OCI-LY7 (cell line): ENCODE measurements around the gene USF2. TPM values are rescaled to one million over a fixed set of nuclear protein-coding genes. Genes with fewer than 3 reads are reported as not detected.

Source experiments
- BruUV-seq: library from RNA; stranded (reverse); fragments of 400-500 nt; replicated peaks from 2 replicates; lab custom pipeline; 2021; lab: Mats Ljungman, UMichigan
- CTCF ChIA-PET: fragments of 300-600 bp; sonication (Branson Sonifier 250); formaldehyde crosslinking; loops from one replicate; lab custom pipeline; 2022; ENCODE audit warnings: antibody characterized with exemption; ENCODE audit not compliant: unreplicated experiment; lab: Charles Lee
- POLR2A ChIA-PET: fragments of 300-600 bp; sonication (Branson Sonifier 250); formaldehyde crosslinking; loops from one replicate; lab custom pipeline; 2022; ENCODE audit warnings: antibody characterized with exemption; lab: Charles Lee
- DNase-seq: peaks from one replicate; pipeline ENCODE4 v3.0.0-alpha.2; 2015; ENCODE audit warnings: low spot score
- H2AFZ ChIP-seq: fragments of 200-600 bp; sonication (generic), shearing (Covaris generic); 2 replicates; pipeline ENCODE4 v1.6.1; 2014; ENCODE audit warnings: mild to moderate bottlenecking, antibody characterized with exemption, low read length, moderate library complexity
- H3K27ac ChIP-seq: fragments of 200-600 bp; sonication (generic); 2 replicates; pipeline ENCODE4 v1.5.1; 2014; ENCODE audit warnings: mixed run types, low read depth, mild to moderate bottlenecking, moderate library complexity, low read length, inconsistent platforms; ENCODE audit not compliant: poor library complexity, severe bottlenecking
- H3K36me3 ChIP-seq: fragments of 200-600 bp; sonication (generic); 2 replicates; pipeline ENCODE4 v1.6.1; 2014; ENCODE audit warnings: mild to moderate bottlenecking, antibody characterized with exemption, low read length, moderate library complexity, mixed read lengths; ENCODE audit not compliant: insufficient read depth
- H3K4me1 ChIP-seq: fragments of 200-600 bp; sonication (generic); 2 replicates; pipeline ENCODE4 v1.5.1; 2014; ENCODE audit warnings: mild to moderate bottlenecking, low read length; ENCODE audit not compliant: insufficient read depth, poor library complexity, severe bottlenecking
- H3K4me2 ChIP-seq: fragments of 200-600 bp; sonication (generic); 2 replicates; pipeline ENCODE4 v1.6.1; 2014; ENCODE audit warnings: mild to moderate bottlenecking, low read length
- H3K4me3 ChIP-seq: fragments of 200-600 bp; sonication (generic); 2 replicates; pipeline ENCODE4 v1.5.1; 2014; ENCODE audit warnings: mild to moderate bottlenecking, low read depth, low read length; ENCODE audit not compliant: poor library complexity, severe bottlenecking
- H3K79me2 ChIP-seq: fragments of 200-600 bp; sonication (generic); 2 replicates; pipeline ENCODE4 v1.6.1; 2016; ENCODE audit warnings: low read depth, mild to moderate bottlenecking, low read length, moderate library complexity, mixed read lengths; ENCODE audit not compliant: insufficient read depth
- H3K9me2 ChIP-seq: fragments of 200-600 bp; sonication (generic); 2 replicates; pipeline ENCODE4 v1.6.1; 2016; ENCODE audit warnings: mild to moderate bottlenecking, low read length, mixed read lengths; ENCODE audit not compliant: insufficient read depth
- H3K9me3 ChIP-seq: fragments of 200-600 bp; sonication (generic); 2 replicates; pipeline ENCODE4 v1.6.1; 2014; ENCODE audit warnings: mild to moderate bottlenecking, mixed run types, low read length, mixed read lengths
- H4K20me1 ChIP-seq: fragments of 200-600 bp; sonication (generic); 2 replicates; pipeline ENCODE4 v1.6.1; 2014; ENCODE audit warnings: mild to moderate bottlenecking, antibody characterized with exemption, low read length, moderate library complexity, mixed read lengths; ENCODE audit not compliant: insufficient read depth
- CTCF ChIP-seq: fragments of 200-600 bp; sonication (generic); conservative IDR thresholded peaks from 2 replicates; pipeline ENCODE4 v1.5.1; 2014; ENCODE audit warnings: mild to moderate bottlenecking, antibody characterized with exemption, low read length, moderate library complexity, mixed read lengths
- EZH2phosphoT487 ChIP-seq: fragments of 200-600 bp; sonication (generic); IDR thresholded peaks from 2 replicates; pipeline ENCODE4 v1.6.1; 2018; ENCODE audit warnings: low read depth, borderline replicate concordance, mild to moderate bottlenecking, mixed run types, antibody characterized with exemption, low read length, moderate library complexity, mixed read lengths
- intact Hi-C: fragments of 100-400 bp; cut with micrococcal nuclease; formaldehyde crosslinking; loops from one replicate; pipeline ENCODE4 v1.10.0; 2022; ENCODE audit not compliant: unreplicated experiment
- total RNA-seq, 2 experiments: library from RNA; depleted of rRNA in 1 of 2; stranded (reverse); fragments of >200 nt in 1 of 2; shearing (Covaris generic) in 1 of 2; gene quantifications; 2 replicates each; pipeline ENCODE4 v1.2.3, GENCODE V29; 2014 to 2022

The USF2 gene
- total RNA-seq, 2 experiments from 2014 or later, result 105 to 155 TPM

- peak overlapping the region; percentile 20; the same call in 1 of the 2 replicates for H3K4me2 ChIP-seq
- ChIA-PET CTCF (no interaction called here), POLR2A (interaction anchor here (1.0 to 1.2 kb wide), 2 partner anchors 13 to 84 kb away, joined by 3 to 6 read pairs; no protein-coding TSS in a partner anchor)
- peaks cover 23% of the 10 kb centered on the region for H3K4me1 ChIP-seq
- intact Hi-C loops, result no loop called here
- H3K27ac ChIP-seq, result no peak overlapping the region
- no peak overlapping the region; the same call in 1 of the 2 replicates for H2AFZ ChIP-seq
- peak; percentile 32 for DNase-seq
- H3K9me3 ChIP-seq, result peaks cover 9% of the 10 kb centered on the region; the same call in 1 of the 2 replicates
- TF ChIP-seq CTCF (0 out of 2 replicates have a peak, but pooled peaks have one; percentile 18), EZH2phosphoT487 (no peak)
- H3K9me2 ChIP-seq, result no peaks in the 10 kb centered on the region
- H3K79me2 ChIP-seq, result no peaks in the 10 kb centered on the region
- H3K36me3 ChIP-seq, result no peaks in the 10 kb centered on the region
- no peaks in the 10 kb centered on the region for H4K20me1 ChIP-seq
- no peak overlapping the region for H3K4me3 ChIP-seq
- BruUV-seq, result no TSS peak
Measured at GRCh38 chr19:35224681-35225571, 43.8 kb upstream of the USF2 start.

- intact Hi-C loops, result no loop called here
- no peak overlapping the region for H3K27ac ChIP-seq
- H3K79me2 ChIP-seq, result no peaks in the 10 kb centered on the region
- TF ChIP-seq EZH2phosphoT487, result no peak
- no peak for TF ChIP-seq CTCF
- DNase-seq, result no peak
- no peaks in the 10 kb centered on the region for H4K20me1 ChIP-seq
- no peak overlapping the region for H3K4me3 ChIP-seq
- no peak overlapping the region for H2AFZ ChIP-seq
- H3K9me3 ChIP-seq, result no peaks in the 10 kb centered on the region
- ChIA-PET CTCF (no interaction called here), POLR2A (no interaction called here)
- H3K36me3 ChIP-seq, result no peaks in the 10 kb centered on the region
- no peak overlapping the region for H3K4me2 ChIP-seq
- H3K9me2 ChIP-seq, result no peaks in the 10 kb centered on the region
- H3K4me1 ChIP-seq, result peaks cover 23% of the 10 kb centered on the region
- no TSS peak for BruUV-seq
Measured at GRCh38 chr19:35225951-35226350, 42.8 kb upstream of the USF2 start.

GRCh38 chr19:35226748-35227147 is 42.0 kb upstream of the USF2 start:
- H3K4me1 ChIP-seq, result peaks cover 21% of the 10 kb centered on the region
- H3K36me3 ChIP-seq, result no peaks in the 10 kb centered on the region
- ChIA-PET POLR2A (no interaction called here), CTCF (no interaction called here)
- no peak overlapping the region for H3K4me2 ChIP-seq
- intact Hi-C loops, result no loop called here
- H2AFZ ChIP-seq, result no peak overlapping the region
- no peaks in the 10 kb centered on the region for H3K9me2 ChIP-seq
- TF ChIP-seq CTCF (no peak), EZH2phosphoT487 (no peak)
- BruUV-seq, result no TSS peak
- no peaks in the 10 kb centered on the region for H4K20me1 ChIP-seq
- no peak overlapping the region for H3K27ac ChIP-seq
- no peaks in the 10 kb centered on the region for H3K79me2 ChIP-seq
- H3K4me3 ChIP-seq, result no peak overlapping the region
- H3K9me3 ChIP-seq, result no peaks in the 10 kb centered on the region
- no peak for DNase-seq
